Pancreas (tissue), 10 donors: ENCODE results near the gene ZBTB18. TPM values are rescaled to one million over a fixed set of nuclear protein-coding genes. Genes with fewer than 3 reads are reported as not detected.

ENCODE experiments used
- ATAC-seq, 4 donors: fragments of 200-7000 bp; cut with Tn5 transposase; one replicate each; pipeline versions ENCODE4 v1.8.0 to v1.9.1; 2020; ENCODE audit warnings: mild to moderate bottlenecking in 4 of 4, moderate library complexity in 4 of 4
- DNase-seq, 6 donors: peaks; one replicate each; pipeline ENCODE4 v3.0.0-alpha.2; 2020
- FAIRE-seq: peaks from 2 replicates; lab custom pipeline; 2012; peaks lifted over from hg19 to GRCh38; lab: Jason Lieb, UNC
- H3K27ac ChIP-seq, 4 donors: fragments of 200-600 bp; sonication (generic); 1 replicate in 3 of 4; 2 replicates in 1 of 4; pipeline versions ENCODE4 v1.5.0 to v1.8.0; 2020
- H3K27me3 ChIP-seq, 4 donors: fragments of 200-600 bp; one replicate each; pipeline ENCODE4 v1.8.0; 2021
- H3K36me3 ChIP-seq, 3 donors: fragments of 200-600 bp; sonication (generic) in 1 of 3; one replicate each; pipeline versions ENCODE4 v1.5.0 to v1.8.0; 2020 to 2021
- H3K4me1 ChIP-seq, 3 donors: fragments of 200-600 bp; one replicate each; pipeline ENCODE4 v1.8.0; 2021
- H3K4me3 ChIP-seq, 4 donors: fragments of 200-600 bp; sonication (generic) in 2 of 4; one replicate each; pipeline versions ENCODE4 v1.5.0 to v1.8.0; 2020 to 2021
- H3K9me3 ChIP-seq, 4 donors: fragments of 200-600 bp; one replicate each; pipeline ENCODE4 v1.8.0; 2021
- WGBS, 2 donors: extraction: QIAGEN DNeasy Blood & Tissue Kit; methylation state at CpG; one replicate each; pipeline ENCODE4 v1.1.7; 2013; 5-methylcytosine and 5-hydroxymethylcytosine counted together
- intact Hi-C, 3 donors: fragments of 100-400 bp; cut with DNase I; formaldehyde crosslinking; loops; one replicate each; pipeline versions ENCODE4 v1.11.1 to v1.14.2; 2022
- polyA plus RNA-seq, 2 donors: library from polyadenylated mRNA; stranded (reverse); fragments of 200-250 nt; gene quantifications; one replicate each; pipeline ENCODE4 v1.2.3, GENCODE V29; 2013
- total RNA-seq, 6 donors: library from RNA; stranded (reverse); fragmentation: NEBNext Ultra II Directional in 4 of 6; extraction: Animal tissue kit (Norgen Biotek cat#: 25700) in 4 of 6; gene quantifications; one replicate each; pipeline versions ENCODE4 v1.2.1 to v1.2.4, GENCODE V29; 2021 to 2023
- TF ChIP-seq, protein P1 (sequence below), 4 donors: fragments of 200-600 bp; sonication (generic) in 3 of 4; IDR thresholded peaks; one replicate each; pipeline versions ENCODE4 v1.5.0 to v1.8.0; 2021; ENCODE audit warnings: antibody characterized with exemption in 4 of 4
- donor health status: healthy with polysubstance abuse.
- donor health status: DM: no; HTN: no; CAD: no; lungs with moderate emphysema.
- donor health status: DM: no; HTN: no; CAD: no.
- donor health status: control.
- donor health status: control.
- donor health status: Bipolar disorder and iron deficiency.
- donor health status: DM: yes; HTN: yes; CAD: no.
- donor health status: DM: no; HTN: no; CAD: no.
- donor health status: DM: no; HTN: no; CAD: no.
- donor health status: DM: yes; HTN: yes; CAD: no.

ZBTB18 gene
- total RNA-seq (10 to 100 TPM; 13.7 to 18.5 (median 15.1) TPM), polyA plus RNA-seq (10 to 100 TPM; 12.8 to 14.5 TPM)

DNA sequence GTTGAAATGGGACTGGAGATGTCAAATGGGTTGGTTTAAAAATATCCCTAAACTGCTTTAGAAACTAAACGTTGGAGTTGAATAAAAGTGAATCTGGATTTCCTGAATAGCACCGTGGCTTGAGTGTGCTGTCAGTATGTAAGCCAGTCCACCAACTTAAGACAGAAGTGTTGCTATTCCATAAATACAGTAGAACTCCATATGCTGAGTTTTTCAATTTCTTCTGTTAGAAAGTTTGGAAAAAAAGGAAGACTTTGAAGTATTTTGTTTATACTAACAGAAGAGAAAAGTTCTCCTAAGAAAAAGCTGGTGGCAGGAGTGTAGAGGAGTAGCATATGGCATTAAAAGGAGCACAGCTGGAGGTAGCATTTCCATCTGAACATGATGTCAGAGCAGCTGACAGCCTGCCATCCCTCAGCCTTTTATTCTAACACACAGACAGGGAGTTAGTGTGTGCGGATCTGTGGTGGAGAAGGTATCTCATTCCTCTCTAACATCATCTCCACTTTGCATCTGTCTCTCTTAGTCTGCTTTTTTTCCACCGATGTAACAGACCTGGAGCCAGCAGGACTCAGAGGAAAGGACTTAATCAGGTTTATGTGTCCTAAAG lies at the start of gene ZBTB18:
Gene ZBTB18 (plus strand): TSS at position 449 of the 610 bp plus-strand sequence. CDS start 149 bp downstream, at position 598.
- intact Hi-C loops = no loop called here
- Histone ChIP-seq H3K36me3 (peaks cover 0 to 16% (median 10%) of the 10 kb centered on the region in 3 donors), H3K4me3 (peak within 1 kb of the TSS; percentile 42 to 80 (median 65)), H3K27ac (peak within 1 kb of the TSS; percentile 77 to 89 (median 84)), H3K27me3 (no peaks in the 10 kb centered on the region), H3K9me3 (no peaks in the 10 kb centered on the region), H3K4me1 (peaks cover 12 to 29% (median 18%) of the 10 kb centered on the region in 3 donors)
- ATAC-seq (peak in 1 of 4 donors; percentile 10), DNase-seq (peak in 3 of 6 donors; percentile 31 to 40 (median 35)), FAIRE-seq (no peak)
- 4% methylated on average over 4 of the region's 4 CpGs for WGBS, 2 donors
- TF ChIP-seq, protein P1, sequence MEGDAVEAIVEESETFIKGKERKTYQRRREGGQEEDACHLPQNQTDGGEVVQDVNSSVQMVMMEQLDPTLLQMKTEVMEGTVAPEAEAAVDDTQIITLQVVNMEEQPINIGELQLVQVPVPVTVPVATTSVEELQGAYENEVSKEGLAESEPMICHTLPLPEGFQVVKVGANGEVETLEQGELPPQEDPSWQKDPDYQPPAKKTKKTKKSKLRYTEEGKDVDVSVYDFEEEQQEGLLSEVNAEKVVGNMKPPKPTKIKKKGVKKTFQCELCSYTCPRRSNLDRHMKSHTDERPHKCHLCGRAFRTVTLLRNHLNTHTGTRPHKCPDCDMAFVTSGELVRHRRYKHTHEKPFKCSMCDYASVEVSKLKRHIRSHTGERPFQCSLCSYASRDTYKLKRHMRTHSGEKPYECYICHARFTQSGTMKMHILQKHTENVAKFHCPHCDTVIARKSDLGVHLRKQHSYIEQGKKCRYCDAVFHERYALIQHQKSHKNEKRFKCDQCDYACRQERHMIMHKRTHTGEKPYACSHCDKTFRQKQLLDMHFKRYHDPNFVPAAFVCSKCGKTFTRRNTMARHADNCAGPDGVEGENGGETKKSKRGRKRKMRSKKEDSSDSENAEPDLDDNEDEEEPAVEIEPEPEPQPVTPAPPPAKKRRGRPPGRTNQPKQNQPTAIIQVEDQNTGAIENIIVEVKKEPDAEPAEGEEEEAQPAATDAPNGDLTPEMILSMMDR (IDR thresholded peaks at IDR 0.05) = no peak

DNA sequence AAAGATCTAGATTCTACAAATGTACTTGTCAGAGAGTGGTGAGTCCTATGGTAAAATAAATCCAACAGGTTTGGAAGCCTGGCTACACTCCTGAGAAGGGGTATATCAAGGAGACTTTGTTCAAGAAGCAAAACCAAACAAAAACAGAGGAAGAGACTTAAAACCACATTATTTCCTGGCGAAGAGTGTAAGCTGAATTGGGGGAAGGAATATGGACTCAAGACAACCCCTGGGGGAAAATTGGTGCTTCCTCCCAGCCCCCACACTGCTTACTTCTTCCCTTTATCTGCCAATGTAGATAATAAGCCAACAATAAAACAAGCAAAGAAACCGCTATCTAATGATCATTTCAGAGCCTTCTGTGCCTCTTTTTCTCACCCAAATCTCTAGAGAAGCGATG lies 48.4 kb upstream of the ZBTB18 start:
- DNase-seq (no peak), ATAC-seq (no peak), FAIRE-seq (no peak)
- H3K4me3 ChIP-seq = no peak overlapping the region
- TF ChIP-seq, protein P1 (IDR thresholded peaks at IDR 0.05) = no peak
- no peaks in the 10 kb centered on the region for H3K9me3 ChIP-seq
- no peak overlapping the region for H3K27ac ChIP-seq
- 48 to 55% methylated on average over 3 of the region's 3 CpGs for WGBS, 2 donors
- H3K27me3 ChIP-seq = no peaks in the 10 kb centered on the region
- intact Hi-C loops = no loop called here
- no peaks in the 10 kb centered on the region for H3K4me1 ChIP-seq
- H3K36me3 ChIP-seq = no peaks in the 10 kb centered on the region

DNA sequence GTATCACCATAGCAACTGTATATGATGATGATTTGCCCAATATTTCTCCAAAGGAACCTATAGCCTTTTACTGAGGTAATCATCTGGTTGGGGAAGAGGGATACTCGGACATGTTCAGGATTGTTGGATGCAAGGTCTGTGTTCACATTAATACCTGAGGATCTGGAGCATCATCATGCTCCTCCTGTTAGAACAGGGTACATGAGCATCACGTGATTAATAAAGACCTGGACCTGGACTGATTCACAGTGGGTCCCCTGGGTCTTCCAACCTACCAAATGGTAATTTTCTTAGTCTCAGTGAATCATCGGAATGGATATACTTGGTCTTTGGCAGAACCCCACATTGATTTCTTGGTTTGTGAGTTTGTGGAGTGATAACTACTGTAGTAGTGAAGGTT lies 45.6 kb upstream of the ZBTB18 start:
- WGBS, 2 donors = 68 to 77% methylated on average over 3 of the region's 3 CpGs
- Histone ChIP-seq H3K36me3 (no peaks in the 10 kb centered on the region), H3K4me3 (no peak overlapping the region), H3K27ac (no peak overlapping the region), H3K4me1 (no peaks in the 10 kb centered on the region), H3K27me3 (no peaks in the 10 kb centered on the region), H3K9me3 (no peaks in the 10 kb centered on the region)
- TF ChIP-seq, protein P1 (IDR thresholded peaks at IDR 0.05) = no peak
- intact Hi-C loops = no loop called here
- ATAC-seq (no peak), DNase-seq (no peak), FAIRE-seq (no peak)

DNA sequence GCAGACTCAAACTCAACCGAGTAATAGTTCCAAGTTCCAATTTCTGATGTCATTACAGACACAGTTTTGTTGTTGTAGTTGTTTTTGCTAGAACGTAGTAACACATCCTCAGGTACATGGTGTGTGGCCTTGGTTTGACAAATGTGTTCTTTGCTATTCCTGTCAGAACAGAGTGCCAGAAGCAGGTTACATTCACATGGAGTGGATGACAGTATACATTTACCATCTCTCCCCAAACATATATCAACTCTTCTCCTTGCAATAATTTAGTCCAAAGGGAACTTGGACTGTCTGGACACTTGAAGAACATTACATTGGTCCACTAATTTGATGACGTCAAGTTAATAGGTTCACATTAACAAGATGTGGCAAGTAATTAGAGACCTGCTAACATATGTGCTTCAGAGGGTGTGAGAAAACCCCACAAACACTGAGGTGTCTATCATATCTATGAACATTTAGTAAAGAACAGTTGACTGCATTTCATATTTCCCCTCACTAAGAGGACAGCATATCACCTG lies 44.6 kb upstream of the ZBTB18 start:
- WGBS, 2 donors = 48 to 58% methylated on average over 3 of the region's 3 CpGs
- FAIRE-seq = no peak
- ATAC-seq = no peak
- Histone ChIP-seq H3K27me3 (no peaks in the 10 kb centered on the region), H3K27ac (no peak overlapping the region), H3K36me3 (no peaks in the 10 kb centered on the region), H3K4me3 (no peak overlapping the region), H3K9me3 (no peaks in the 10 kb centered on the region), H3K4me1 (no peaks in the 10 kb centered on the region)
- intact Hi-C loops = no loop called here
- DNase-seq = no peak
- TF ChIP-seq, protein P1 (IDR thresholded peaks at IDR 0.05) = no peak

DNA sequence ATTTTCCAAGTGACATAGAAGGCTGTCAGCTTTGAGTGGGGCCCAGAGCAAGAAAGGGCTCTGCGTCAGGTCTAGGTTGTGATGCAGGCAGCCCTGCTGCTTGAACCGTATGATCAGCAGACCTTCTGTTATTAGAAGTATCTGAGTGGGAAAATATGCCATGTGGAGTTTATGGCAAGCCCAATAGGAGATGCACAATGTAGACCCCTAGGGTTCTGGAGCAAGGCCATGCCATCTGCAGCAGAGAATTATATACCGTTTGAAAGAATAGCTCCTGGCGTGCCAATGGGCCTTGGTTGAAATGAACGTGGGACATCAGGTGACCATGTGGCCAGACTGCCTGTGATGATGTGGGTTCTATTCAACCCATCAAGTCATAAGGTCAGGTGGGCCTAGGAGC lies 44.1 kb upstream of the ZBTB18 start:
- no peak overlapping the region for H3K4me3 ChIP-seq
- no peaks in the 10 kb centered on the region for H3K36me3 ChIP-seq
- no peak for FAIRE-seq
- no peak for ATAC-seq
- TF ChIP-seq, protein P1 (IDR thresholded peaks at IDR 0.05) = no peak
- 82 to 86% methylated on average over 5 of the region's 5 CpGs for WGBS, 2 donors
- no peak overlapping the region for H3K27ac ChIP-seq
- H3K9me3 ChIP-seq = no peaks in the 10 kb centered on the region
- DNase-seq = no peak
- intact Hi-C loops = no loop called here
- H3K4me1 ChIP-seq = no peaks in the 10 kb centered on the region
- no peaks in the 10 kb centered on the region for H3K27me3 ChIP-seq
